Central memory CD4-positive, alpha-beta T cell (primary cell): ENCODE results near the gene TXNDC11.

Source experiments
- DNase-seq: peaks from one replicate; pipeline ENCODE4 v3.0.0; 2022

The TXNDC11 gene

GRCh38 chr16:11672206-11673090, 70.2 kb downstream of the TXNDC11 start:
- peak; percentile 36 for DNase-seq

DNA sequence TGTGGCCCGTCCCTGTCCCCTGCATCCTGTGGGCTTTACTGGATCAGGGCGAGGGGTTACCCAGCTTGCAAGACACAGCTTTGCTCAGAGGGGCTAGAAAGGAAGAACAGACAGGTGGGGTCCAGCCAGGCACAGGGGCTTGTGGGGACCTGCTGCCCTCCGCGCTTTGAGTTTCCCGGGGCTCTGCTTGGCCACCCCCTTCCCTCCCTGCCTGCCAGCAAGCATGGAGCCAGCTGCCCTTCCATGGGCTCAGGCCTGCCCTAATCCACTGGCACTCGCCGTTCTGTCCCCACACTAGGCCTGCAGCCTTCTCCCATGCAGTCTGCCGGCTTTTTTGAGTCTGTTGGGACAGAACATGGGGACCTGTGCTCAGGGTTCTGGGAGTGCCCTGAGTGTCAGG, 71.0 kb downstream of the TXNDC11 start:
- DNase-seq: no peak

GRCh38 chr16:11671271-11671670, 71.4 kb downstream of the TXNDC11 start:
- no peak for DNase-seq

DNA sequence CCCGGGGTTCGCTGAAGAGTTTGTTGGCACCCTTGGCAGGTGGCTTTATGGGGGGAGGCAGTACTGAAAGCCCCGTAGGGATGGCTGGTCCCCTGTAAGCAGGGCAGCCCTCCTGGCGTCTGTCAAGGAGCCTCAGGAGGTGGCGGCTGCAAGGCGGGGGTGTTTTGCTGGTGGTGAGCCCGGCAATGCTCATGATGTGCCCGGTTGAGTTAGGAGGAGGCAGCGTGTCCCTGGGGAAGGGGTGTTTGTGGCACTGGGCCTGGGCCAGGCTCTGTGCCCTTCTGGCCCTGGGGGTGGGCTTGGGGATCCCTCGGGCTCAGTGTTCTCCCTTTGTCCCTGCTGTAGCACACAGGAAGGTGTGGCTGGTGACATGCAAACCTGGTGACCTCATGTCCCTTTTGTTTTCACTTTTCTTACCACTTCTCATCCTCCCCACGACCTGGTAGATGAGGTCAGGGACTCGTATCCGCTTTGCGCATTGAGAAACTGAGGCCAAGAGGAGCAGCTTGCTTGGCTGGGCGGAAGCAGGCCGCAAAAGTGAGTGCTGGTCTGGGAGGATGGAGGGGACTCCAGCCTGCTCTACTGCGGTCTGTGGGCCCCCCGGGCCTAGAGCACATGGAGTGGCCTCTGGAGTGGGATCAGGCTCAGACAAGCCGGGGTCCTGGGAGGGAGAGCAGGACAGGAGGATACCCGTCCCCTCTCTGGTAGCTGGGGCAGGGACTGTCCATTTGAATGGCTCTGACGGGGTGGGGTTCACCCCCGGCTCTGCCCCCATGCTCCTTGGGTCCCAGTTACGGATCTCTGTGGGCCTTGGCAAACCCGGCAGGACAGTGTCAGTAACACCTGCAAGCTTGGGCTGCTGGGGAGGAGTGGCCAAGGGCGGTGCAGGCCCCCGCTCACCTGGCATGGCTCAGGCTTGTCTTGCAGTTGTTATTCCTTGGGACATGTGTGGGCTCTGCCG, 72.2 kb downstream of the TXNDC11 start:
- DNase-seq: peak; percentile 42

DNA sequence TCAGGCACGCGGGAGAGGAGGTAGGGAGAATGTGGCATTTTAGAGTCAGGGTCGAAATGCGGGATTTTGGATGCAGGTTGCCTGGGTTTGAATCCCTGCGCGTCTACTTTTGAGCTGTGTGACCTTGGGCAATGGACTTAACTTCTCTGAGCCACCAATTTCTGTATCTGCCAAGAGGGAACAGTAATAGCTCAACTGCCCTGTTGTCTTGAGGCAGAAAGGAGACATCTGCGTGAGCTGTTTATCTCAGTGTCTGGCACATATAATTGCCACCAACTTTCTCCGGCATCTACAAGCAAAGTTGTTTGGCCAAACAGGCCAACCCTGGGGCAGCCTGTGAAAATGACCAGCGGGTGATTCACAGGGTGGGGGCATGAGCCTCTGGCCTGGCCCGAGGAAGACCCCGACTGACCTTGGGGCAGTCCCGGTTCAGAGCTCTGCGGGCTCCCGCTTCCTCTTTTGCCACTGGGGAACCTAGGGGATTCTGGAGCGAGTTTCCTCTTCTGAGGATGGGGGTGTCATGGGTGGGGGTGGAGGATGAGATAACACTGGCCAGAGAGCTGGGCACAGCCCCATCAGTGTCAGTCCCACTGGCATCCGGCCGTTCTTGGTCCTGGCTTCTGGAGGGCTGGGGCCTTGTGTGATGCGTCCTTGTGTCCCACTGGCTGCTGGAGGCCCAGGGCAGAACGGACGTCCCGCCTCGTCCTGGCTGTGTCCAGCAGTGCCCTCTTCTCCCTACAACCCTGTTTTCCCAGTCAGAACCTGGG, 73.1 kb downstream of the TXNDC11 start:
- no peak for DNase-seq

DNA sequence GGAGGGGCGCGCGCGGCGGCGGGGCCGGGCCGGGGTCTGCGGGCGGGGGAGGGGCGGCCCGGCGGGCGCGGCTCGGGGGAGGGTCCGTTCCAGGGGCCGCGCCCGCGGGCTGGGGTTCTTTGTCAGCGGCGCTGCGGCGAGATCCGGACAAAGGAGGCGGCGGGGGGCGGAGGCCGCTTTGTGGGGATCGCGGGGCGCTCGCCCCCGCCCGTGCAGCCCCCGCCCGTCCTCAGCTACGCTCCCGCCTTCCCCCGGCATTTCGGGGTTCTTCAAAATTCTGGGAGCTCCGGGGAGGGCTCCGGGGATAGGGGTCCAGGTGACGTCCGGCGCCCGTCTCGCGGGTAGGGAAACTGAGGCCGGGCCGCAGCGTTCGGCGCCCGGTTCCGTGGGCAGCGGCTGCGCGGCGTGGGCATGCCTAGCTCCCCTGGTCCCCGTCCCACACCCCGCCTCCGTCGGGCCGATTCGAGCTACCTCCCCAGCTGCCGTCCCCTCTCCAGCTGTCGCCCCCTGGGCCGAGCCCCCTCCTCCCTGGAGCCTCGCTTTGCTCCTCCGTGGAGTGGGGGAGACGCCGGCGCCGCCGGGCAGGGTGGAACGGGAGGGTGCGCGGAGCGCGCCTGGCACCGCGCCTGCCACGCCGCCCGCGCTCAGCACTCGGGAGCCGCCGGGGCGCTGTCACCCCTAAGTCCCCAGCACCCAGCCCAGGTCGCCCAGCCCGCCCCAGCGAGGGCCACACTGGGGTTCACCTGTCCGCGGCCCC, 73.9 kb downstream of the TXNDC11 start:
- DNase-seq: peak; percentile 35

DNA sequence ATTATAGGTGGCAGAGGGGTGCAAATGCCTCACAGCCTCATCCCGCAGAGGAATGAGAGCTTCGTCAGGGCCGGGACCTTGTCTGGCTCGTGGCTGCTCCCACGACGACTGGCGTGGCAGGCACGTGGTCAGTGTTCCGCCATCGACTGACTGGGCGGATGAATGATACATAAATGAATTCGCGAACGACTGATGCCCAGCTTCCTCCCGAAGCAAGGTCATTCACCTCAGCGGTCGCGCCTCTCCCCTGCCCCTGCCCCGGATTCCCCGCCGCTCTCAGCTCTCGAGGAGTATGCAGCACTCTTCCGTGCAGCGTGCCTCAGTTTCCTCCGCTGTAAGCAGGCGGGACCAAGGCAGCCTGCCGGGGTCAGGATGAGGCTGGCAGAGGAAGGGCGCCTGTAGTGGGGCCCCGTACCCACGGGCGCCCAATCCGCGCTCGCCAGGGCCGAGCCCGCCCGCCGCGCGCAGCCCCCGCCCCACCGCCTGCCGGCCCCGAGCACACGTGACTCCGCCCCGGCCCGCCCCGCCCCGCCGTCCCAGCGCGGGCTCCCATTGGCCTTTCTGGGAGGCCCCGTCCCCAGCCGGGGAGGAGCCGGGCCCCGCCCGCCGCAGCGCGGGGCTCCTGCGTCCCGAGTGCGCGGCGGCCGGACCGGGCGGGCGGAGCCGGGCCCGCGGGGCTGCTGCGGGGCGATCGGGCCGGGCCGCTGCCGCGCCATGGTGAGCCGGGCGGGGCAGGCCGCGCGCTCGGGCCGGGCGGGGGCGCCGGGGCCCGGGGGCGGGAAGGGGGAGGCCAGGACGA, 74.6 kb downstream of the TXNDC11 start, which contains the start of gene SNN:
SNN (plus strand) TSS at position 632 of the 799 bp plus-strand sequence. CDS start 7,605 bp downstream, outside the sequence.
- peak; percentile 81 for DNase-seq

- no peak for DNase-seq
Observed at GRCh38 chr16:11667221-11667823, 75.3 kb downstream of the TXNDC11 start.

GRCh38 chr16:11666103-11667055, 76.3 kb downstream of the TXNDC11 start:
- no peak for DNase-seq

DNA sequence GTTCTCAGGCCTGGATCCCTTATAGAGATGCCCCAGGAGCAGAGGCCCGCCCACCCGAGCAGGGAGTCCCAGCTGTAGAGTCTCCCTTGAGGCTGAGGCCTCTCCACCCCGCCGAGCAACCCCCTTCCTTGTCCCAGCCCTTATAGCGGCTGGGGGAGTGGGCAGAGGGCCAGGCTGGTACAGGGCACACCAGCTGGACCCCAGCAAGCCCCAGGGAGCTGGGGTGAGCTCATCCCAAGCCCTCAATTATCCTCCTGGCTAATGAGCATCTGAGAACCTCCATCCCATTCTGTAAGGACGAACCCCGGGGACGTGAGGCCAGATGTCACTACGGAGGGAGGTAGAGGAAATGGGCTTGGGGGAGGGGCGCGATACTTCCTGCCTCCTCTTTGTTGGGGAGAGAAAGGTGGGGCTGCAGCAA, 77.6 kb downstream of the TXNDC11 start:
- peak; percentile 38 for DNase-seq

DNA sequence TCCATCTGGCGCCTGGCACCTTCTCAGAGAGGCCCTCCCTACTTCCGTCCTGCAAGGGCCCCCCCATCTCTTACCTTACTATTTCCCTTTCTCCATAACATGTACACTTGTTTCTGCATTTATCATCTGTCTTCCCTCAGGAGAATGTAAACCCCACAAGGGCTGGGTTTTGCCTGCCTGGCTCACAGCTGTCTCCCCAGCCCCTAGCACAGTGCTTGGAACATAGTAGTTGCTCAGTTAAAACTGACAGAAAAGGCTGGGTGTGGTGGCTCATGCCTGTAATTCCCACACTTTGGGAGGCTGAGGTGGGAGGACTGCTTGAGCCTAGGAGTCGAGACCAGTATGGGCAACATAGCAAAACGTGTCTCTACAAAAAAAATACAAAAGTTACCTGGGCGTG, 80.1 kb downstream of the TXNDC11 start:
- DNase-seq: no peak

GRCh38 chr16:11660565-11660964, 82.1 kb downstream of the TXNDC11 start:
- DNase-seq: no peak

DNA sequence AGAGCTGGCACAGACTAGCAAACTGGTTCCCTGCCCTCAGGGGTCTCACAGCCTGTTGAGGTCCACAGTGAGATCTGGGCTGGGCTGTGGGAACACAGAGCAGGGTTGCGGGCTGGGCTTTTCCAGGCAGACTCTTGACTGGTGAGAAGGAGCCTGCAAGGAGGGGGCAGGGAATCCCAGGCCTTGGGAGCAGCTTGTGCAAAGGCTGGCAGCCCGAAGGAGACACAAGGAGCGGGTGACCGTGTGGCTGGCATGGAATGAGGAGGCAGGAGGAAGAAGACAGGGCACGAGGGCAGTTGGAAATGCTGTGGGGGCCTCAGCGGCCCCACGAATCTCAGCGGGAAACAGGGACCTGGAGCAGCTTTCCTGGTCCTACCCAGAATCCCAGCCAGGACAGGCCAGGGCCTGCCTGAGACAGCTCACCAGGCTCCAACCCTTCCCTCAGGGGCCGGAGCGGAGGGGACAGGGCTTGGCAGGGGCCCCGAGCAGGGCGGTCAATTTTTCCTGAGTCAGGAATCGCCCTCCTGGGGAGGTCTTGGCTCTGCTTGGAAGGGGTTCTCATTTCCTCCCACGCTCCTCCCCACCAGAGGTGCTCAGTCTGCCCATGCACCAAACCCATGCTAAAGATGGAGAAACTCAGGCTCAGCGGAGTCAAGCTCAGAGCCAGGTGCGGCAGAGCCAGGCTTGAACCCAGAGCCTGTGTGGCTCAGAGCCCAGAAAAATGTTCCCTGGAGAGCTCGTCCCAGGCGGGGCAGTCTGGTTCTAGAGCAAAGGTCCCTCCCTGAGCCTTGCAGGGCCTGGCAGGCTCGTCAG, 83.6 kb downstream of the TXNDC11 start:
- DNase-seq: no peak

DNA sequence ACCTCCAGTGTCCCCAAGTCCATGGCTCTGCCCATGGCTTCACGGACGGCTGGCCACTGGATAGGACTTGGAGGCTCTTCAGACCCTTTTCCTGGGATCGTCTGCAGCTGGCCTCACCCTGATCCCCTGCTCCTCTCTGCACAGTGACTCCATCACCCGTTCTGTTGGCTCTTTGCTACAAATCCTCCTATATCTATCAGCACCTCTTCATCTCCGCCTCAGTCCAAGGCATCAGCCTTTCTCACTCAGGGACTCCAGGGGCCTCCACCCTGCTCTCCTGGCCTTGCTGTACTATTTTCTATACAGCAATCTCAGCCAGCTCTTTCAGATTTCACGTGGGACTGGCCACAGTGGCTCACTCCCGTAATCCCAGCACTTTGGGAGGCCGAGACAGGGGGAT, 85.1 kb downstream of the TXNDC11 start:
- no peak for DNase-seq

GRCh38 chr16:11655655-11656054, 87.0 kb downstream of the TXNDC11 start:
- no peak for DNase-seq

DNA sequence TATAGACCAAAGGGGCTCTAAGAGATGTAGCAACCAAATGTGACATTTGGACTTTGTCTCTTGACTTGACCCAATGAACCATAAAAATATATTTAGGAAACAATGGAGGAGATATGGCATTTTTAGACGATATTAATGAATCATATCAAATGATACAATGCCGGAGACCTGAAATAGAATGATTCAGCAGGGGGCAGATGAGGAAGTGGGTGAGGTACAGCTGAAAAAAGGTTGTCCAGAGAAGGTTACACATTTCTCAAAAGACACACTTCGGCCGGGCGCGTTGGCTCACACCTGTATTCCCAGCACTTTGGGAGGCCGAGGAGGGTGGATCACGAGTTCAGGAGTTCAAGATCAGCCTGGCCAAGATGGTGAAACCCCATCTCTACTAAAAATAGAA, 90.9 kb downstream of the TXNDC11 start:
- DNase-seq: no peak

DNA sequence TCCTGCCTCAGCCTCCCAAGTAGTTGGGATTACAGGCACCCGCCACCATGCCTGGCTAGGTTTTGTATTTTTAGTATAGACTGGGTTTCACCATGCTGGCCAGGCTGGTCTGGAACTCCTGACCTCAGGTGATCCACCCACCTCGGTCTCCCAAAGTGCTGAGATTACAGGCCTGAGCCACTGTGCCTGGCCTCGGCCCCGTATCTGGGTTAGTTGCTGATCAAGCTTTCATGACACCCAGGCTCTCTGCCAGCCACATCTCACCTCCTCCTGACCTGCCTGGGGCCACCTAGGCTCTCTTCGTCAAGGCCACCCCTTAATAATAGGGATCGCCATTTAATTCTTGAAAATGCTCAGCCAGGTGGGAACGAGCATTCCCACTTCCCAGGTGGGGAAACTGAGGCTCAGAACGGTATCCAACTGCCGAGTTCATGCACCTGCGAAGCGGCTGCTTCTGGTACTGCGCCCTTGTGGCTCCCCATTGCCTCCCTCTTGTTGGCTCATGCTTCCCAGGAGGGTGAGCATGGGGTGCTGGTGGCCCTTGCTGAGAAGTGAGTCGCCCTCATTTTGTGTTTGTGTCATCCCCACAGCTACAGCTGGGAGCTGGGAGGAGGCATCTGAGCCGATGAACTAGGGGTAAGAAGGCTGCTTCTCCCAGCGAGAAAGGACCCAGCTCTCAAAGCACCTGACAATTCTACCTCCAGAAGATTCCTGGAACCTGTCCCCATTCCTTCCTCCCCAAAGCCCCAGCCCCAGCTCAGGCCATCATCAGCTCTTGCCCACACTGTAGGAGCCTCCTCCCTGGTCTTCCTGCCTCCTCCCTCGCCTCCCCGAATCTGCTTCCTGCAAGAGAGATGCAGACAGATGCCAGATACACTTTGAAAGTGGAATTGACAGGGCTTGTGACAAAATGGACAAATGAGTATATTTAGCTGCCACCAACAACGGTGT, 91.7 kb downstream of the TXNDC11 start:
- no peak for DNase-seq
